Neural cell (in vitro differentiated cells): ENCODE data around the gene NDUFA11. TPM values are rescaled to one million over a fixed set of nuclear protein-coding genes. Genes with fewer than 3 reads are reported as not detected.
"Not testable (repeated sequence)": the region's sequence is repeated elsewhere in the genome, so short reads cannot be mapped to it uniquely, and the experiment has no call there.

Source experiments
- H2AFZ ChIP-seq: fragments of 200-600, 300-800 bp; sonication (generic), shearing (Covaris generic); 2 replicates; pipeline ENCODE4 v1.6.0; 2014; ENCODE audit warnings: low read depth, mild to moderate bottlenecking, antibody characterized with exemption, low read length, moderate library complexity
- H3F3A ChIP-seq: fragments of 200-600 bp; shearing (Covaris generic); 2 replicates; pipeline ENCODE4 v1.6.1; 2016; ENCODE audit warnings: mild to moderate bottlenecking, moderate library complexity, mixed read lengths, antibody characterized with exemption, low read length; ENCODE audit not compliant: insufficient read depth, poor library complexity, severe bottlenecking
- H3K27ac ChIP-seq: fragments of 200-600, 300-800 bp; sonication (generic), shearing (Covaris generic); 2 replicates; pipeline ENCODE4 v1.5.1; 2014; ENCODE audit warnings: mild to moderate bottlenecking, low read length, moderate library complexity
- H3K27me3 ChIP-seq: fragments of 300-800, 200-600 bp; sonication (generic), shearing (Covaris generic); 2 replicates; pipeline ENCODE4 v1.6.0; 2014; ENCODE audit warnings: mild to moderate bottlenecking, low read depth, low read length, moderate library complexity; ENCODE audit not compliant: insufficient read depth
- H3K36me3 ChIP-seq: fragments of 300-800, 200-600 bp; sonication (generic), shearing (Covaris generic); 2 replicates; pipeline ENCODE4 v1.5.1; 2014; ENCODE audit warnings: mild to moderate bottlenecking, antibody characterized with exemption, low read length, moderate library complexity; ENCODE audit not compliant: insufficient read depth
- H3K4me2 ChIP-seq: fragments of 300-800, 200-600 bp; sonication (generic), shearing (Covaris generic); 2 replicates; pipeline ENCODE4 v1.6.0; 2014; ENCODE audit warnings: mild to moderate bottlenecking, low read length
- H3K4me3 ChIP-seq: fragments of 300-800, 200-600 bp; sonication (generic), shearing (Covaris generic); 2 replicates; pipeline ENCODE4 v1.5.1; 2014; ENCODE audit warnings: mild to moderate bottlenecking, low read length, moderate library complexity
- H3K79me2 ChIP-seq: fragments of 200-600 bp; shearing (Covaris generic); replicated peaks from 2 replicates; pipeline ENCODE4 v1.6.0; 2014; ENCODE audit warnings: mild to moderate bottlenecking, low read length, moderate library complexity; ENCODE audit not compliant: insufficient read depth
- H3K9ac ChIP-seq: fragments of 300-800, 200-600 bp; sonication (generic), shearing (Covaris generic); 2 replicates; pipeline ENCODE4 v1.6.1; 2016; ENCODE audit warnings: mild to moderate bottlenecking, low read length, mixed read lengths
- H3K9me2 ChIP-seq: fragments of 200-600 bp; shearing (Covaris generic); 2 replicates; pipeline ENCODE4 v1.6.1; 2016; ENCODE audit warnings: mild to moderate bottlenecking, low read length, mixed read lengths; ENCODE audit not compliant: insufficient read depth
- H3K9me3 ChIP-seq: fragments of 200-600, 300-800 bp; sonication (generic), shearing (Covaris generic); 2 replicates; pipeline ENCODE4 v1.6.1; 2016; ENCODE audit warnings: mild to moderate bottlenecking, mixed run types, low read length, moderate library complexity, mixed read lengths
- H4K20me1 ChIP-seq: fragments of 200-600 bp; shearing (Covaris generic); 2 replicates; pipeline ENCODE4 v1.6.1; 2016; ENCODE audit warnings: mild to moderate bottlenecking, mixed run types; ENCODE audit not compliant: insufficient read depth
- polyA plus RNA-seq: library from polyadenylated mRNA; depleted of rRNA; stranded (reverse); fragments of >200 nt; gene quantifications from 2 replicates; pipeline ENCODE4 v1.2.3, GENCODE V29; 2014

Gene NDUFA11
- polyA plus RNA-seq, 1 donor from 2014 or later: 594 TPM

DNA sequence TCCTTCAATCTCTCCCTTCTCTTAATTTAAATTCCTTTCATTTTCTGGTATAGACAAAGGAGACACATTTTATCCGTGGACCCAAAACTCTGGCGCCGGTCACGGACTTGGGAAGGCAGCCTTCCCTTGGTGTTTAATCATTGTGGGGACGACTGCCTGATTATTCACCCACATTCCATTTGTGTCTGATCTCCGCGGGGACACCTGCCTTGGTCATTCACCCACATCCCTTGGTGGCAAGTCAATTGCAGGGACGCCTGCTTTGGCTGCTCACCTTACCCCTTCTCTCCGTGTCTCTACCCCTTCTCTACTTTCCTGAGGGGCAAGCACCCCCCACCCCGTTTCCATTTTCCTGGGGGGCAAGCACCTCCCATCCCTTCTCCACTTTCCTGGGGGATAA, 55.7 kb downstream of the NDUFA11 start:
- H3K9me3 ChIP-seq, H3K9me2 ChIP-seq, H3F3A ChIP-seq, H3K27ac ChIP-seq, H3K27me3 ChIP-seq, H3K79me2 ChIP-seq, H2AFZ ChIP-seq, H4K20me1 ChIP-seq, H3K36me3 ChIP-seq, H3K4me2 ChIP-seq, H3K4me3 ChIP-seq, H3K9ac ChIP-seq: not testable (repeated sequence)

Other genes starting within 250 kb of the NDUFA11 start
- 46.0 and 52.3 TPM in 2 replicates for gene MICOS13, start 223.3 kb downstream of the NDUFA11 start, polyA plus RNA-seq
- gene HSD11B1L, start 222.8 kb downstream of the NDUFA11 start, polyA plus RNA-seq: 170 and 223 TPM in 2 replicates
- 358 and 452 TPM in 2 replicates for gene RPL36, start 213.5 kb downstream of the NDUFA11 start, polyA plus RNA-seq
- 43.1 and 46.2 TPM in 2 replicates for gene LONP1, start 183.6 kb downstream of the NDUFA11 start, polyA plus RNA-seq
- not detected in 2 replicates for gene CATSPERD, start 183.2 kb downstream of the NDUFA11 start, polyA plus RNA-seq
- gene PRR22, start 119.0 kb downstream of the NDUFA11 start, polyA plus RNA-seq: 0.97 and 1.0 TPM in 2 replicates
- gene DUS3L, start 112.6 kb downstream of the NDUFA11 start, polyA plus RNA-seq: 34.2 and 42.1 TPM in 2 replicates
- 0.62 TPM in 1 of 2 replicates, not detected in the other for gene NRTN, start 98.7 kb downstream of the NDUFA11 start, polyA plus RNA-seq
- gene FUT6, start 64.1 kb downstream of the NDUFA11 start, polyA plus RNA-seq: not detected in 2 replicates
- gene FUT3, start 52.3 kb downstream of the NDUFA11 start, polyA plus RNA-seq: 0.64 and 0.82 TPM in 2 replicates
- not detected in 2 replicates for gene FUT5, start 33.2 kb downstream of the NDUFA11 start, polyA plus RNA-seq
- 6.0 and 9.1 TPM in 2 replicates for gene VMAC, start 1.1 kb upstream of the NDUFA11 start, polyA plus RNA-seq
- 7.5 and 10.5 TPM in 2 replicates for gene CAPS, start 10.5 kb upstream of the NDUFA11 start, polyA plus RNA-seq
- 53.6 and 67.6 TPM in 2 replicates for gene RANBP3, start 74.3 kb upstream of the NDUFA11 start, polyA plus RNA-seq
- 0.69 and 5.8 TPM in 2 replicates for gene RFX2, start 206.7 kb upstream of the NDUFA11 start, polyA plus RNA-seq
- not detected in 2 replicates for gene ACSBG2, start 231.9 kb upstream of the NDUFA11 start, polyA plus RNA-seq